Activated T-cell treated with anti-CD3 and anti-CD28 coated beads, Interleukin-2, amount 50 U/mL, for 72 hours (primary cell): ENCODE measurements around the gene GOLGA6L24. TPM values are rescaled to one million over a fixed set of nuclear protein-coding genes. Genes with fewer than 3 reads are reported as not detected.
"Not testable (repeated sequence)": the region's sequence is repeated elsewhere in the genome, so short reads cannot be mapped to it uniquely, and the experiment has no call there.

ENCODE experiments used
- ATAC-seq, 2 donors: fragments of 150-1000 bp; cut with Tn5 transposase; replicated peaks in 1 of 2; 2 replicates each; pipeline ENCODE4 v1.10.0; 2021; ENCODE audit warnings: moderate library complexity in 2 of 2, mild to moderate bottlenecking in 1 of 2
- DNase-seq, 2 donors: peaks; one replicate each; pipeline ENCODE4 v3.0.0; 2021 to 2022; ENCODE audit warnings: mixed read lengths in 1 of 2
- H3K27ac Mint-ChIP-seq: one replicate; pipeline ENCODE4 v1.8.0; 2022; ENCODE audit warnings: mild to moderate bottlenecking, moderate library complexity, mixed read lengths
- H3K27me3 Mint-ChIP-seq: one replicate; pipeline ENCODE4 v1.8.0; 2022; ENCODE audit warnings: low read depth, mixed read lengths
- H3K36me3 Mint-ChIP-seq, 2 donors: one replicate each; pipeline ENCODE4 v1.8.0; 2022; ENCODE audit warnings: mixed read lengths in 2 of 2, mild to moderate bottlenecking in 1 of 2; ENCODE audit not compliant: insufficient read depth in 2 of 2
- H3K4me1 Mint-ChIP-seq: one replicate; pipeline ENCODE4 v1.8.0; 2022; ENCODE audit warnings: low read depth, mixed read lengths
- H3K4me3 Mint-ChIP-seq, 2 donors: one replicate each; pipeline ENCODE4 v1.8.0; 2022; ENCODE audit warnings: mild to moderate bottlenecking in 2 of 2, mixed read lengths in 2 of 2, moderate library complexity in 2 of 2
- H3K9me3 Mint-ChIP-seq, 2 donors: one replicate each; pipeline ENCODE4 v1.8.0; 2022; ENCODE audit warnings: mixed read lengths in 2 of 2
- total RNA-seq, 2 donors: library from RNA; stranded (reverse); gene quantifications; one replicate each; pipeline ENCODE4 v1.2.3, GENCODE V29; 2022

Gene GOLGA6L24
- total RNA-seq, 2 donors from 2014 or later: not detected

DNA sequence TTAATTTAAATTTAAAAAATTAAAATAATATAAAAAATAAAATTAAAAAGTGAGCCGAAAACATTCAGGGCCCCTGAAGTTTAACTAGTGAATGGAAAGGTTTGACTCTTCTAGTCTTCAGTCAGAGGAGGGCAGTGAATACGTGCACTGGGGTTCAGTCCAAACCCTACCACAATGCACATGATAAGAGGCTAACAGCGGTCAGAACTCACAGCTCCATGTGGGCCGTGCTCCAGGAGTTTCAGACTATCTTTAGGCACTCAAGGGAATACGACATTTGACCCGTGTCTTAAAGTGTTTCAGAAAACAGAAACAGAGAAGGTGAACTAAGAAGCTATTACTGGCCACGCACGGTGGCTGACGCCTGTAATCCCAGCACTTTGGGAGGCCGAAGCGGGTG lies 47.4 kb downstream of the GOLGA6L24 start:
- peaks cover 9 to 20% of the 10 kb centered on the region in 2 donors for H3K36me3 Mint-ChIP-seq
- not testable (repeated sequence) for H3K27me3 Mint-ChIP-seq, H3K4me1 Mint-ChIP-seq, H3K27ac Mint-ChIP-seq, H3K9me3 Mint-ChIP-seq, H3K4me3 Mint-ChIP-seq, DNase-seq, ATAC-seq

DNA sequence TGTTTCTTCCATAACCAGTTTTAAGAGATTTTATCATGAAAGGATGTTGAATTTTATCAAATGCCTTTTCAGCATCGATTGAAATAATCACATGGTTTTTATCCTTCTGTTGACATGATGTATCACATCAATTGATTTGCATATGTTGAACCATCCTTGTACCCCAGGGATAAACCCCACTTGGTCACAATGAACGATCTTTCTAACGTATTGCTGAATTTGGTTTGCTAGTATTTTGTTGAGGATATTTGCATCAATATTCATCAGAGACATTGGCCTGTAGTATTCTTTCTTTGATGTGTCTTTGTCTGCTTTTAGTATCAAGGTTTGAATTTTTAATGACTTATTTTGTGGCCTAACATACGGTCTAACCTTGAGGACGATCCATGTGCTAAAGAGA lies 49.2 kb downstream of the GOLGA6L24 start:
- H3K4me1 Mint-ChIP-seq, H3K4me3 Mint-ChIP-seq, H3K27me3 Mint-ChIP-seq, ATAC-seq, H3K9me3 Mint-ChIP-seq, H3K27ac Mint-ChIP-seq, DNase-seq: not testable (repeated sequence)
- peaks cover 9 to 16% of the 10 kb centered on the region in 2 donors for H3K36me3 Mint-ChIP-seq

Other genes with a start within 250 kb of the GOLGA6L24 start
- 10 to 100 TPM; 36.7 to 42.9 TPM for gene HERC2, start 35.9 kb downstream of the GOLGA6L24 start, total RNA-seq
- gene GOLGA8F, start 20.6 kb upstream of the GOLGA6L24 start, total RNA-seq: not detected
- gene GOLGA8G, start 174.9 kb upstream of the GOLGA6L24 start, total RNA-seq: not detected
- not detected for gene GOLGA6L25, start 195.5 kb upstream of the GOLGA6L24 start, total RNA-seq